Breast epithelium (tissue), 3 donors: ENCODE measurements around the gene CNTN1.

Experiments
- POLR2A ChIP-seq: fragments of 450-650 bp; IDR thresholded peaks from one replicate; pipeline ENCODE4 v1.6.1; 2016; ENCODE audit warnings: antibody characterized with exemption, mild to moderate bottlenecking, moderate library complexity
- POLR2AphosphoS5 ChIP-seq, 3 donors: sonication (generic); formaldehyde crosslinking; IDR thresholded peaks; one replicate each; pipeline ENCODE4 v1.6.1; 2017; ENCODE audit warnings: antibody characterized with exemption in 3 of 3
- TF ChIP-seq, protein P1 (sequence below), 3 donors: fragments of 450-650 bp; IDR thresholded peaks; one replicate each; pipeline ENCODE4 v1.5.1; 2016 to 2017; ENCODE audit warnings: antibody characterized with exemption in 3 of 3, mild to moderate bottlenecking in 3 of 3, moderate library complexity in 3 of 3

DNA sequence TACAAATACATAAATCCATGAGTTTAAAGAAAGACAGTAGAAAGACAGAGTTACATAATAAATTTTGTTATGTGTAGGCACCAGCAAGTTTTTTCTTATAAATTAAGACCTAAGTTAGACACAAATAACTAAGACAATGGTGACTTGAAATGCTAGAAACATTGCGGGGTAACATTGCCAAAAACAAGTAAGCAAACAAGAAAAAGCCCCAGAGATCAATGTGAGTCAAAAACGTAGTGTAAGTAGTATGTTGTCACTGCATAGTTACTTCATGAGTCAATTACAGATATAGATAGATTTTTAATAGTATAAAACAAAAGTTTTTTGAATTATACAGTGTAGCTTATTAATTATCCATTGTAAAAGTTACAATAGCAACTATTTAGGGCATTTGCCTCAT, 83.4 kb downstream of the CNTN1 start:
- no peak for TF ChIP-seq POLR2A
- TF ChIP-seq POLR2AphosphoS5 (IDR thresholded peaks at IDR 0.05): no peak
- TF ChIP-seq, protein P1, sequence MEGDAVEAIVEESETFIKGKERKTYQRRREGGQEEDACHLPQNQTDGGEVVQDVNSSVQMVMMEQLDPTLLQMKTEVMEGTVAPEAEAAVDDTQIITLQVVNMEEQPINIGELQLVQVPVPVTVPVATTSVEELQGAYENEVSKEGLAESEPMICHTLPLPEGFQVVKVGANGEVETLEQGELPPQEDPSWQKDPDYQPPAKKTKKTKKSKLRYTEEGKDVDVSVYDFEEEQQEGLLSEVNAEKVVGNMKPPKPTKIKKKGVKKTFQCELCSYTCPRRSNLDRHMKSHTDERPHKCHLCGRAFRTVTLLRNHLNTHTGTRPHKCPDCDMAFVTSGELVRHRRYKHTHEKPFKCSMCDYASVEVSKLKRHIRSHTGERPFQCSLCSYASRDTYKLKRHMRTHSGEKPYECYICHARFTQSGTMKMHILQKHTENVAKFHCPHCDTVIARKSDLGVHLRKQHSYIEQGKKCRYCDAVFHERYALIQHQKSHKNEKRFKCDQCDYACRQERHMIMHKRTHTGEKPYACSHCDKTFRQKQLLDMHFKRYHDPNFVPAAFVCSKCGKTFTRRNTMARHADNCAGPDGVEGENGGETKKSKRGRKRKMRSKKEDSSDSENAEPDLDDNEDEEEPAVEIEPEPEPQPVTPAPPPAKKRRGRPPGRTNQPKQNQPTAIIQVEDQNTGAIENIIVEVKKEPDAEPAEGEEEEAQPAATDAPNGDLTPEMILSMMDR (IDR thresholded peaks at IDR 0.05): no peak
